Pons (tissue), 1 donor: ENCODE data around the gene CRLF1.

ENCODE experiments used
- DNase-seq: peaks from one replicate; pipeline ENCODE4 v3.0.0-alpha.2; 2016; ENCODE audit warnings: low spot score

The CRLF1 gene

GRCh38 chr19:18557411-18558201 lies 49.0 kb downstream of the CRLF1 start, which contains the start of gene KXD1:
TSS of gene KXD1 (plus strand) at chr19:18557870. CDS start at chr19:18562057, 4,187 bp downstream.
- peak; percentile 99 for DNase-seq

GRCh38 chr19:18551631-18552030 lies 55.0 kb downstream of the CRLF1 start:
- DNase-seq = no peak

- DNase-seq = peak; percentile 57
Observed at GRCh38 chr19:18543814-18544475, 62.7 kb downstream of the CRLF1 start.
